Muscle of leg (tissue), 11 donors: ENCODE measurements around the gene ING1. TPM values are rescaled to one million over a fixed set of nuclear protein-coding genes. Genes with fewer than 3 reads are reported as not detected.
A peak's percentile ranks its signal among the peaks of the same experiment; 100 is the strongest.

ENCODE experiments used
- DNase-seq: peaks from one replicate; pipeline ENCODE4 v3.0.0; 2013
- H3K27ac ChIP-seq: one replicate; pipeline ENCODE4 v1.5.1; 2013; ENCODE audit warnings: mild to moderate bottlenecking, low read length, control low read depth
- H3K27me3 ChIP-seq: one replicate; pipeline ENCODE4 v1.6.1; 2013; ENCODE audit warnings: low read length; ENCODE audit not compliant: control insufficient read depth, insufficient read depth
- H3K36me3 ChIP-seq: one replicate; pipeline ENCODE4 v1.6.1; 2013; ENCODE audit warnings: low read length; ENCODE audit not compliant: control insufficient read depth, insufficient read depth
- H3K4me1 ChIP-seq: one replicate; pipeline ENCODE4 v1.6.1; 2013; ENCODE audit warnings: low read length; ENCODE audit not compliant: control insufficient read depth, insufficient read depth
- H3K4me3 ChIP-seq: one replicate; pipeline ENCODE4 v1.5.1; 2013; ENCODE audit warnings: low read length, control low read depth
- H3K9me3 ChIP-seq: replicated peaks from 2 replicates; pipeline ENCODE4 v1.6.1; 2013; ENCODE audit warnings: low read depth, low read length; ENCODE audit not compliant: control insufficient read depth
- WGBS: methylation state at CpG from one replicate; pipeline ENCODE4 v1.1.5; 2013; ENCODE audit warnings: missing lambda C conversion rate; ENCODE audit not compliant: insufficient coverage; 5-methylcytosine and 5-hydroxymethylcytosine counted together
- polyA plus RNA-seq, 8 donors: library from polyadenylated mRNA; unstranded; fragments of 120-200 nt; gene quantifications; one replicate each; pipeline versions ENCODE4 v1.2.1 to v1.2.3, GENCODE V29; 2013; ENCODE audit warnings: inconsistent platforms in 1 of 8, low replicate concordance in 1 of 8; ENCODE audit not compliant: insufficient read length in 8 of 8, insufficient read depth in 1 of 8
- total RNA-seq: library from RNA; stranded (reverse); fragments of 120-200 nt; gene quantifications from one replicate; pipeline ENCODE4 v1.2.4, GENCODE V29; 2013

ING1 gene
- total and polyA plus RNA-seq, 9 donors, result 6.0 to 16.9 (median 13.5) TPM

DNA sequence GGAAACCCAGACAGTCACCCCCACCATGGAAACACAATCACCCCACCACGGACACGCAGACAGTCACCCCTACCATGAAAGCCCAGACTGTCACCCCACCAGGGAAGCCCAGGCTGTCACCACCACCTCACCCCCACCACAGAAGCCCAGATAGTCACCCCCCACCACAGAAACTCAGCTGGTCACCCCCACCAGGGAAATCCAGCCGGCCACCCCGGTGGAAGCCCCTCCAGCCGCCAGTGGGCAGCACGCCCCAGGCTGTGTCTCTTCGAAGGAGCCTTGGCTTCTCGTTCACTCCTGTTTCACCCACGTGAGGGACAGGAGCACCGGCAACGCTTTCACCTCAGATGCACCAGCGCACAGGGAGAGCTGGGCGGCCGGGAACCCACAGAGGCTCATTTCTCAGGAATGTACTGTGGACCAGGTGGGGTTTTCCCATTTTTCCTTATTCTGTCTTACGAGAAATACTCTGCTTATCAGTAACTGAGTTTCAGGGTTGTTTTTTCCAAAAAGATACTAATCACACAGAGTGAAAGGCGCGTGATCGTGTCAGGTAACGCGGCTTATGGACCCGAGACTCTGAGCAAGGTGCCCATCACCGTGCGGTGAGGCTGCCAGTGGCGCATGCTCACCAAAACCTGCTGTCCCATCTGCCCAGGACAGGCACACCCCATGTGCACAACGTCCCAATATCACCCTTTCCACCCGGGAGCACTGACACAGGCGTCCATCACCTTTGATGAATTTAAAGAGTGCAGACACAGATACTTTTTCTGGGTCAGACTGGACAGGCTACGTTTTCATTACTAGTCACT is 35.6 kb upstream of the ING1 start:
- Histone ChIP-seq H3K36me3 (peaks cover 52% of the 10 kb centered on the region), H3K27ac (no peak overlapping the region), H3K9me3 (no peaks in the 10 kb centered on the region), H3K27me3 (no peaks in the 10 kb centered on the region), H3K4me3 (no peak overlapping the region), H3K4me1 (no peaks in the 10 kb centered on the region)
- 90% methylated on average over 22 of the region's 28 CpGs for WGBS
- DNase-seq, result no peak

DNA sequence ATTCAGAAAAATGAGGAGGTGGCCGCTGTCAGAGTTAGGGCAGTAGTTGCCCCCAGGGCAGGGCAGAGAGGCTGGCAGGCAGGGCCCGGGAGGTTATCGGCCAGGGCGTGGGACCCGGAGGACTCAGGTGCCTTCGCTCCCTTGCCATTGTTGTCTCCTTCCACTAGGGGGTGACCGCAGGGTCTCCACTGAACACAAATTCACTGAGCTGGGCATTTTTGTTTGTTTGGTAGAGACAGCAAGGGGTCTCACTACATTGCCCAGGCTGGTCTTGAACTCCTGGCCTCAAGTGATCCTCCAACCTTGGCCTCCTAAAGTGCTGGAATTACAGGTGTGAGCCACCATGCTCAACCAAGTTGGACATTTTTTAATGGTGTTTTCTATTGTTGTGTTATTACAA is 32.6 kb upstream of the ING1 start:
- no peak overlapping the region for H3K27ac ChIP-seq
- WGBS, result 90% methylated on average over 6 of the region's 7 CpGs
- H3K4me3 ChIP-seq, result no peak overlapping the region
- H3K9me3 ChIP-seq, result no peaks in the 10 kb centered on the region
- H3K4me1 ChIP-seq, result no peaks in the 10 kb centered on the region
- no peaks in the 10 kb centered on the region for H3K27me3 ChIP-seq
- DNase-seq, result no peak
- peaks cover 66% of the 10 kb centered on the region for H3K36me3 ChIP-seq

- H3K27me3 ChIP-seq, result no peaks in the 10 kb centered on the region
- H3K27ac ChIP-seq, result no peak overlapping the region
- H3K9me3 ChIP-seq, result no peaks in the 10 kb centered on the region
- peaks cover 64% of the 10 kb centered on the region for H3K36me3 ChIP-seq
- no peak for DNase-seq
- WGBS, result no CpG with 5 or more reads among the region's 15 CpGs
- no peak overlapping the region for H3K4me3 ChIP-seq
- H3K4me1 ChIP-seq, result no peaks in the 10 kb centered on the region
These were observed 31.5 kb upstream of the ING1 start for GRCh38 chr13:110681868-110682550.

GRCh38 chr13:110682746-110683145 is 30.8 kb upstream of the ING1 start:
- Histone ChIP-seq H3K27me3 (no peaks in the 10 kb centered on the region), H3K4me3 (no peak overlapping the region), H3K36me3 (peaks cover 66% of the 10 kb centered on the region), H3K4me1 (no peaks in the 10 kb centered on the region), H3K9me3 (no peaks in the 10 kb centered on the region), H3K27ac (no peak overlapping the region)
- WGBS, result 87% methylated on average over 7 of the region's 12 CpGs
- no peak for DNase-seq

DNA sequence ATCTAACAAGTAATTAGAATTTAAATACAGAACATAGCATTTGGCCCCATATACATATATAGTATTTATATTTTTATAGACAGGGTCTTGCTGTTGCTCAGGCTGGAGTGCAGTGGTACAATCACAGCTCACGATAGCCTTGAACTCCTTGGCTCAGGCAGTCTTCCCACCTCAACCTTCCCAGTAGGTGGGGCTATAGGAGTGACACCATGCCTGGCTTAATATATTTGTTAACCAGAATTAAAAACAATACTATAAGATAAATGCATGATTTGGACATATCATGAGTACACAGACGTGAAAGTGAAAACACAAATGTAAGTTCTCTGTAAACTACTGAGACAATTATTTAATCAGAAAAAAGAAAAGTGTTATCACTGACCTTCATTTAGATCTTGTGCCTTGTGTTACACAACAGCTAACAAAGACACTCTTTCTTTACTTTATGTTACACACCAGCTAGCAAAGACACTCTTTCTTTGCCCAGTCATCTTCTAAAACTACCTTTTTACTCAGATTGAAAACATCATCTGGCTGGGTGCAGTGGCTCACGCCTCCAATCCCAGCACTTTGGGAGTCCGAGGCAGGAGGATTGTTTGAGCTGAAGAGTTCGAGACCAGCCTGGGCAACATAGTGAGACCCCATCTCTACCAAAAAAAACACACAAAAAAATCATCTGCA is 30.2 kb upstream of the ING1 start:
- H3K4me1 ChIP-seq, result no peaks in the 10 kb centered on the region
- no peak overlapping the region for H3K27ac ChIP-seq
- no peaks in the 10 kb centered on the region for H3K27me3 ChIP-seq
- H3K36me3 ChIP-seq, result peaks cover 66% of the 10 kb centered on the region
- no peaks in the 10 kb centered on the region for H3K9me3 ChIP-seq
- H3K4me3 ChIP-seq, result no peak overlapping the region
- no CpG with 5 or more reads among the region's 5 CpGs for WGBS
- peak; percentile 33 for DNase-seq

- no peak overlapping the region for H3K4me3 ChIP-seq
- no peak for DNase-seq
- H3K27ac ChIP-seq, result no peak overlapping the region
- H3K4me1 ChIP-seq, result no peaks in the 10 kb centered on the region
- peaks cover 63% of the 10 kb centered on the region for H3K36me3 ChIP-seq
- no peaks in the 10 kb centered on the region for H3K27me3 ChIP-seq
- WGBS, result 96% methylated on average over 4 of the region's 5 CpGs
- H3K9me3 ChIP-seq, result no peaks in the 10 kb centered on the region
These were observed 29.6 kb upstream of the ING1 start for GRCh38 chr13:110683921-110684320.

DNA sequence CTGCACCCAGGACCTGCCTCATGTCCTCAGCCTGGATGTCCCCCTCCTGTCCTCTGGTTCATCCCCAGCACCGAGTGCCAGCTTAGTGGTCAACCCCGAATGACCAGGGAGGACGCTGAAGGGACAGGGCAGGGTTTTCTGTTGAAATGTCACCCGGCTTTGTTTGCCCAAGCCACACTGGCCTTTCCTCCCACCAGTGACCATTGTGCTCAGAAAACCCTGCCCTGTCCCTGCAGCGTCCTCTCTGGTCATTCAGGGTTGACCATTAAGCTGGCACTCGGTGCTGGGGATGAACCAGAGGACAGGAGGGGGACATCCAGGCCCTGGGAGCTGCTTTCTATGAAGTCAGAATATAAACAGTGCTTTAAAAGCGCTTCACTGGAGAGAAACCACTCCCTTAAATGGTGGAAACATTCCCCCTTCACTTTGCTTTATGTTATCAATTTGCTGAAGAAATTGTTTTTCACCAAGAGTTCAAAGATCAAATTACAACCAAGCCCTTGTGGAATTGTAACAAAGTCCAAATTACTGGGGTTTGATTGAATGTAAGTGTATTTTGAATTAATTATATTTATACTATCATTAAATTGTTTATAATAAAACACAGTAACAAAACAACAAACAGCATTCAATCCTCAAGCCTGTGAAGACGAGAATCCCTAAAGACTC is 29.0 kb upstream of the ING1 start:
- H3K4me3 ChIP-seq, result no peak overlapping the region
- no peak for DNase-seq
- H3K36me3 ChIP-seq, result peaks cover 68% of the 10 kb centered on the region
- WGBS, result 89% methylated on average over 4 of the region's 8 CpGs
- no peaks in the 10 kb centered on the region for H3K27me3 ChIP-seq
- H3K4me1 ChIP-seq, result no peaks in the 10 kb centered on the region
- no peak overlapping the region for H3K27ac ChIP-seq
- no peaks in the 10 kb centered on the region for H3K9me3 ChIP-seq

GRCh38 chr13:110685305-110686020 is 28.0 kb upstream of the ING1 start:
- no peak overlapping the region for H3K4me3 ChIP-seq
- H3K9me3 ChIP-seq, result no peaks in the 10 kb centered on the region
- H3K4me1 ChIP-seq, result no peaks in the 10 kb centered on the region
- H3K36me3 ChIP-seq, result peaks cover 67% of the 10 kb centered on the region
- 82% methylated on average over 2 of the region's 11 CpGs for whole genome bisulfite sequencing
- no peak overlapping the region for H3K27ac ChIP-seq
- no peak for DNase-seq
- H3K27me3 ChIP-seq, result no peaks in the 10 kb centered on the region

- H3K4me1 ChIP-seq, result no peaks in the 10 kb centered on the region
- 93% methylated on average over 8 of the region's 16 CpGs for WGBS
- no peaks in the 10 kb centered on the region for H3K9me3 ChIP-seq
- H3K4me3 ChIP-seq, result no peak overlapping the region
- H3K36me3 ChIP-seq, result peaks cover 50% of the 10 kb centered on the region
- H3K27ac ChIP-seq, result no peak overlapping the region
- H3K27me3 ChIP-seq, result no peaks in the 10 kb centered on the region
- DNase-seq, result no peak
These were observed 25.8 kb upstream of the ING1 start for GRCh38 chr13:110687736-110688135.
